Coronary artery (tissue), 2 donors: ENCODE measurements around the gene RFNG.
A peak's percentile ranks its signal among the peaks of the same experiment; 100 is the strongest.

Experiments used
- DNase-seq: peaks from one replicate; pipeline ENCODE4 v3.0.0-alpha.2; 2017; ENCODE audit warnings: low spot score
- H3K27ac ChIP-seq, 2 donors: fragments of 200-600 bp; sonication (generic); one replicate each; pipeline ENCODE4 v1.5.1; 2016 to 2019
- H3K4me3 ChIP-seq: fragments of 200-600 bp; sonication (generic); 2 replicates; pipeline ENCODE4 v1.5.1; 2016; ENCODE audit warnings: mild to moderate bottlenecking, moderate library complexity
- TF ChIP-seq, protein P1 (sequence below): fragments of 200-600 bp; sonication (generic); IDR thresholded peaks from one replicate; pipeline ENCODE4 v1.5.1; 2019; ENCODE audit warnings: antibody characterized with exemption

RFNG gene

GRCh38 chr17:82016875-82017459 is 34.6 kb downstream of the RFNG start:
- TF ChIP-seq, protein P1, sequence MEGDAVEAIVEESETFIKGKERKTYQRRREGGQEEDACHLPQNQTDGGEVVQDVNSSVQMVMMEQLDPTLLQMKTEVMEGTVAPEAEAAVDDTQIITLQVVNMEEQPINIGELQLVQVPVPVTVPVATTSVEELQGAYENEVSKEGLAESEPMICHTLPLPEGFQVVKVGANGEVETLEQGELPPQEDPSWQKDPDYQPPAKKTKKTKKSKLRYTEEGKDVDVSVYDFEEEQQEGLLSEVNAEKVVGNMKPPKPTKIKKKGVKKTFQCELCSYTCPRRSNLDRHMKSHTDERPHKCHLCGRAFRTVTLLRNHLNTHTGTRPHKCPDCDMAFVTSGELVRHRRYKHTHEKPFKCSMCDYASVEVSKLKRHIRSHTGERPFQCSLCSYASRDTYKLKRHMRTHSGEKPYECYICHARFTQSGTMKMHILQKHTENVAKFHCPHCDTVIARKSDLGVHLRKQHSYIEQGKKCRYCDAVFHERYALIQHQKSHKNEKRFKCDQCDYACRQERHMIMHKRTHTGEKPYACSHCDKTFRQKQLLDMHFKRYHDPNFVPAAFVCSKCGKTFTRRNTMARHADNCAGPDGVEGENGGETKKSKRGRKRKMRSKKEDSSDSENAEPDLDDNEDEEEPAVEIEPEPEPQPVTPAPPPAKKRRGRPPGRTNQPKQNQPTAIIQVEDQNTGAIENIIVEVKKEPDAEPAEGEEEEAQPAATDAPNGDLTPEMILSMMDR: no peak
- no peak overlapping the region for H3K27ac ChIP-seq
- DNase-seq: no peak
- H3K4me3 ChIP-seq: no peak overlapping the region

GRCh38 chr17:82016061-82016874 is 35.3 kb downstream of the RFNG start:
- no peak for DNase-seq
- TF ChIP-seq, protein P1: no peak
- Histone ChIP-seq H3K27ac (no peak overlapping the region), H3K4me3 (no peak overlapping the region)

DNA sequence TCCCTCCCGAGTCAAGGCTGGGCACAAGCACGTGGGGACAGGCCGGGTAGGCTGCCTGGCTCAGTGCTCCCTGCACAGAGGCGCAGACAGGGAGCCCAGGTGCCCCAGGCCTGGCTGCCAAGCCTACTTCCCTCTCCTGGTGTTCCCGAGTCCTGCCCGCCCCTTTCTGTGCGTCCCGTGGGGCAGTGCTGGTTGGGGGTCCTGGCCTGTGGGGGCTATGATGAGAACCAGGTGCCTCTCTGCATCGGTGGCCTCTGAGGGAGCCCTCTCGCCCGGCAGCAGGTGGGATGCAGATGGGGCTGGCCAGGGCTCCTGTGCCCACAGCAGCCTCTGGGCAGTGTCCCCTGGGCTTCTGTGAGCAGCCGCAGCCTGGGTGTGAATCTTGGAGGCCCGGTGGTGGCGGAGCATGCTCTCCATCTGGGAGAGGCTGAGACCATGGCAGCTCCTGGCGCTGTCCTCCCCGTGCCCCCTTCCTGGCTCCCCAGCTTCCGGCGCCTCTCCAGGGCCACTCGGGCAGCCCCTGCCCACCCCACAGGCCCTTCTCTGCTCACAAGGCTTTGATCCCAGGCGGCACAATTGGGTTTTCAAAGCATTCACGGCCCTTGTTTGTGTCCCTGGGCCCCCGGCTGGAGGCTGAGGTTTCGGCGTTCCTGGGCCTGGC is 36.2 kb downstream of the RFNG start:
- Histone ChIP-seq H3K27ac (no peak overlapping the region), H3K4me3 (no peak overlapping the region)
- TF ChIP-seq, protein P1: no peak
- DNase-seq: no peak

- no peak overlapping the region for H3K27ac ChIP-seq
- DNase-seq: no peak
- TF ChIP-seq, protein P1: no peak
- no peak overlapping the region for H3K4me3 ChIP-seq
Observed at GRCh38 chr17:82014971-82015310, 36.7 kb downstream of the RFNG start.

- Histone ChIP-seq H3K27ac (no peak overlapping the region), H3K4me3 (no peak overlapping the region)
- TF ChIP-seq, protein P1: no peak
- DNase-seq: no peak
Observed at GRCh38 chr17:82014432-82014831, 37.2 kb downstream of the RFNG start.

- TF ChIP-seq, protein P1: no peak
- DNase-seq: no peak
- Histone ChIP-seq H3K27ac (peak overlapping the region in 1 of 2 donors; percentile 45), H3K4me3 (no peak overlapping the region)
Observed at GRCh38 chr17:82013772-82014321, 37.8 kb downstream of the RFNG start.
